PC-3 (cell line): Measurements from ENCODE around the gene HEXIM1.

Experiments
- CTCF ChIP-seq: fragments of 300-600 bp; sonication (generic); conservative IDR thresholded peaks from 2 replicates; pipeline ENCODE4 v1.5.1; 2017; ENCODE audit warnings: antibody characterized with exemption, low read depth, mild to moderate bottlenecking, low read length
- EZH2 ChIP-seq: fragments of 300-600 bp; sonication (generic); IDR thresholded peaks from one replicate; pipeline ENCODE4 v1.6.1; 2017; ENCODE audit warnings: antibody characterized with exemption, mild to moderate bottlenecking, low read length; ENCODE audit not compliant: unreplicated experiment

- TF ChIP-seq CTCF, result no peak
- TF ChIP-seq EZH2, result no peak
These were observed 20.9 kb downstream of the HEXIM1 start for GRCh38 chr17:45168991-45169752.
